UCSD-AML1 (cell line): Measurements from ENCODE around the gene ZP1.

ENCODE experiments used
- DNase-seq: peaks from one replicate; lab custom pipeline; 2025; ENCODE audit not compliant: unreplicated experiment; lab: John Stamatoyannopoulos, UW

ZP1 gene

DNA sequence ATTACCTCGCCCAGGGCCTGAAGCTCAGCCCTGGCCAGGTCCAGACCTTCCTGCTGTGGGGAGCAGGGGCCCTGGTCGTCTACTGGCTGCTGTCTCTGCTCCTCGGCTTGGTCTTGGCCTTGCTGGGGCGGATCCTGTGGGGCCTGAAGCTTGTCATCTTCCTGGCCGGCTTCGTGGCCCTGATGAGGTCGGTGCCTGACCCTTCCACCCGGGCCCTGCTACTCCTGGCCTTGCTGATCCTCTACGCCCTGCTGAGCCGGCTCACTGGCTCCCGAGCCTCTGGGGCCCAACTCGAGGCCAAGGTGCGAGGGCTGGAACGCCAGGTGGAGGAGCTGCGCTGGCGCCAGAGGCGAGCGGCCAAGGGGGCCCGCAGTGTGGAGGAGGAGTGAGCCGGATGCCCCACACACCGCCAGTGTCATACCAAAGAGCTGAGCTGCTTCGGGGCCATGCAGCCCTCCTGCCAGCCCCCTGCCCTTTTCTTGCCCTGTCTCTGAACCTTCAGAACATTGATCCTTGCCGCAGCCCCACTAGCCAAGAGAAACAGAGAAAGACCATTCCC lies 54.5 kb downstream of the ZP1 start:
- no peak for DNase-seq

GRCh38 chr11:60922906-60923305 lies 55.6 kb downstream of the ZP1 start:
- DNase-seq: no peak

- no peak for DNase-seq
Observed at GRCh38 chr11:60923326-60923725, 56.0 kb downstream of the ZP1 start.

GRCh38 chr11:60923800-60924109 lies 56.4 kb downstream of the ZP1 start:
- no peak for DNase-seq

GRCh38 chr11:60924110-60924905 lies 57.0 kb downstream of the ZP1 start, which contains the start of gene TMEM132A:
TMEM132A (plus strand) TSS chr11:60924460; CDS start chr11:60924634, 174 bp downstream.
- peak; percentile 38 for DNase-seq
